NCI-H2029 treated with DMSO at 0.1 percent for 48 hours (cell line): ENCODE results near the gene NAMPT.
"Not testable (repeated sequence)": the region's sequence is repeated elsewhere in the genome, so short reads cannot be mapped to it uniquely, and the experiment has no call there.

ENCODE experiments used
- DNase-seq: peaks from one replicate; lab custom pipeline; 2025; lab: John Stamatoyannopoulos, UW

The NAMPT gene

GRCh38 chr7:106304568-106304967 is 19.8 kb upstream of the NAMPT start:
- DNase-seq: no peak

- not testable (repeated sequence) for DNase-seq
Measured at GRCh38 chr7:106298631-106299030, 13.8 kb upstream of the NAMPT start.

DNA sequence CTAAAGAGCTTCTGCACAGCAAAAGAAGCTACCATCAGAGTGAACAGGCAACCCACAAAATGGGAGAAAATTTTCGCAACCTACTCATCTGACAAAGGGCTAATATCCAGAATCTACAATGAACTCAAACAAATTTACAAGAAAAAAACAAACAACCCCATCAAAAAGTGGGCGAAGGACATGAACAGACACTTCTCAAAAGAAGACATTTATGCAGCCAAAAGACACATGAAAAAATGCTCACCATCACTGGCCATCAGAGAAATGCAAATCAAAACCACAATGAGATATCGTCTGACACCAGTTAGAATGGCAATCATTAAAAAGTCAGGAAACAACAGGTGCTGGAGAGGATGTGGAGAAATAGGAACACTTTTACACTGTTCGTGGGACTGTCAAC is 13.4 kb upstream of the NAMPT start:
- not testable (repeated sequence) for DNase-seq

DNA sequence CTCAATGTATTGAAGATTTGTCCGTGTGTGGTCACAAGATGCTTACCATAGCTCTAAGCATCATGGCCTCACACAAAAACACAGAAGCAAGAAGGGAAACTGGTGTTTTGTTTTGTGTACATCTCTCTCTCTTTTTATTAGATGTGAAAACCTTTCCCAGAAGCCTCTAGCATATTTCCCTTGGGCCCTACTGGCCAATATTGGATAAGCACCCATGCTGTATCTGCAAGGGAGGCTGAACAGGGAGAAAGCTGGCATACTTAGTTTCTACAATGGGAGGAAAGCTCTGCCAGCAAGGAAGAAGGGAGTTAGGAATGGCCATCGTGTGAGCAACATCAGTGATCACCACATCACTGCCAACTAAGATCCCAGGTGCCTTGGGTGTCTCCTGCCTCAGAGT is 9.6 kb upstream of the NAMPT start:
- DNase-seq: no peak

GRCh38 chr7:106291247-106291646 is 6.5 kb upstream of the NAMPT start:
- DNase-seq: no peak

DNA sequence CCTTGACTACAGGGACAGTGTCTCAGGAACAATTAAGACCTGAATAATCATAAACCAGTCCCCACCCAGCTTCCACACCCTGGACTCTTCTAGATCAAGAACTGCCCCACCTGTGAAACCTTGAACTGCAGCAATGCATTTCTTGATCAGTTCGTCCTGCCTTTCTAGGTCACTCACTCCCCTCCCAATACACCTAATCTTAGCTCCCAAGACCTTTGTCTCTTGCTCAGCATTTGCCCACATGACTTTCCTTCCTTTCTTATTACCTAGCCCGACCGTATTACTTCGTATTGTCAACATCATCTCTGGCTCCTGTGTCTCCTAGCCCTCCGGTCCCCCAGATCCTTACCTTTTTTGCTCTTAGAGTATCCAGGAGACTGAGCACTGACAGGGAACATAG is 5.5 kb upstream of the NAMPT start:
- no peak for DNase-seq

DNA sequence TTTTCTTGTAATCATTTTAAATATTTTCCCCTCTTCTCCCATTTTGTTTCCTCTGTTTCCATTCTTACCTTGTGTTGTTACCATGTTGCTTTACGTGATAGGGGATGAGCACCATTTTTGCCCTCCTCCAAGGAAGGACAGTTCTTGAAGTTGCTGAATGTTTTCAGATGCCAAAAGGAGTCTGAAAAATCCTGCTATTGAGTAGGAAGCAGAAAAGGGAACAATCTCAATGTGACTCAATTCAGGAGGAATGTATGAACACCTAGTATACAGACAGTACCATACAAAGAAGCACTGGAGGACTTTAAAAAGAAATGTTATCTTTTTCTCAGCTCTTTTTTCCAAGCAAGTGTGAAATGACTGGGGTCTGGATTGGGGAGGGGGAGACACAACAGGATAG is 5.1 kb upstream of the NAMPT start:
- no peak for DNase-seq

- no peak for DNase-seq
Measured at GRCh38 chr7:106288263-106288662, 3.5 kb upstream of the NAMPT start.

GRCh38 chr7:106287786-106288185 is 3.0 kb upstream of the NAMPT start:
- DNase-seq: no peak

DNA sequence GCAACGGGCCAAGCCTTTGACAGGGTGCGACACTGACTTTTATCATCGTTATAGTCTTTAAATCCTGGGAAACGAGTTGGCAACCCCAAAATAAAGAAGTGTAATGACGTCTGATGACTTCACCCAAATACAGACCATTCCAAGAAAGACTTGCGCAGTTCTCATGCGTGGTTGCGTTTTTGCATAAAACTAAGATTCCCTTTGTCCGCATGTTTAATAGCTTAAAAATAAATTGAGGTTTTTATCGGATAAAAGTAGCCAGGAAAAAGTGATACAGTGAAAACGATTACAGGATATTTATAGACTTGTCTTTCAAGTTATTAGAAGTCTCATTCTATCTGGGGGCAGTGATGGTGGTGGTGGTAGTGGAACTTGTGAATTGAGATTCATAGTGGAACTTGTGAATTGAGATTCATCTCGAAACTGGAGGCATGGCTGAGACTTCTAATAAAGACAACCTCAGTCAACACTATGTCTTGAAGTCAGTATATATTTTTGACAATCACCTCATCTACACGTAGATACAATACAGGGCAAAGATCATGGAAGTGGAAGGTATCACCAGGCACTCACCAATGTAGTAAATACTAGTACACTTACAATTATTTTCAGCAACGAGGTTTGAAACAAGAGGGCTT is 1.2 kb upstream of the NAMPT start:
- DNase-seq: no peak

DNA sequence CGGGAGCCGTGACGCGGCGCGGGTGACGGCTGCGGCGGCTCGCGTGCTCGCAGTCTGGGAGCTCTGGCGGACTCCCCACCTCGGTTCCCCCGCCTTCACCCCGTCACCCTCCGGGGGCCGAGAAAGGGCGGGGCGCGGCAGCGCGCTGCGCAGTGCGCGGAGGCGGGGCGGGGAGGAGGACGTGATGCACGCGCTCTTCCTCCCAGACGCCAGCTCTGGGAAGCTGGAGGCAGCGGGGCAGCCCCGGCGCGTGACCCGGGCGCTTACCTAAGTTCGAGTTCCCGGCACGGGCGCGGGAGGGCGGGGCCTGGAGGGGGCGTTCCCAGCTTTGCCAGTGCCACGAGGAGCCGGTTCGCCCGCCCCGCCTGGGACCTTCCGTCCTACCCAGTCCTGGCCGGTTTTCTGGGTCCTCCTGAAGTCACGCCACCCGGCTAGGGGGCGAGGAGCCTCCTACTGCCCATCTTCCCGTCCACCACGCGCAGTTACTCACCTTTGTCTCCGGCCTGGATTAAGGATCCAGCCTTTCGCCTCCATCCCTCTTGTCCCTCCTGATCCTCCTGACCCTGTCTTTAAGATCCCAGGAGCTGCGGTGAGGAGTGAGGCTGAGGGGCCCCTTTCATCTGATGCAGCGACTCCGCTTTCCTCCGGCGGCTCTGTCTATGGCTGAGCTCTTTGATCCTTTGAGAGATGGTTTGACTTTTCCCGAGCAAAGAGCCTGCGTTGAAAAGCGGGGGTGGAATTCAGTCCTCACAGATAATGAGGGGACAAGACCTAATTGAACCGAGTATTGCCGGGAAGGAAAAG is 470 bp upstream of the NAMPT start:
- peak; percentile 83 for DNase-seq

- peak; percentile 61 for DNase-seq
Measured at GRCh38 chr7:106283831-106284713, 711 bp downstream of the NAMPT start.

DNA sequence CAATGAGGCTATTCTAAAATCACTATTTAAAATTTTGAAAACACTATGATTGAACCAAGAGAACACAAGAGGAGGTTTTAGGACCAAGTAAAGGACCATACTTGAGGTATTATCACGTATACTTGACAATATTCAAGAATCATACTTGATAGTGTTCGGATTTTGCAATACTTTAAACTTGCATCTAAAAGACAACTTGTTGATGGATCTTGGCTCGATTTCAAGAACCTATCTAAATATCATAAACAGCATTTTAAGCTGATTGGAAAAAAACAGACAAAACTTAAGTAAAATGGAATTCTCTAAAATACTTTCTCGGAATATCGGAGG is 1.3 kb downstream of the NAMPT start:
- no peak for DNase-seq

GRCh38 chr7:106282852-106283251 is 1.9 kb downstream of the NAMPT start:
- no peak for DNase-seq

- no peak for DNase-seq
Measured at GRCh38 chr7:106282390-106282789, 2.4 kb downstream of the NAMPT start.

- DNase-seq: no peak
Measured at GRCh38 chr7:106281585-106282318, 3.0 kb downstream of the NAMPT start.

DNA sequence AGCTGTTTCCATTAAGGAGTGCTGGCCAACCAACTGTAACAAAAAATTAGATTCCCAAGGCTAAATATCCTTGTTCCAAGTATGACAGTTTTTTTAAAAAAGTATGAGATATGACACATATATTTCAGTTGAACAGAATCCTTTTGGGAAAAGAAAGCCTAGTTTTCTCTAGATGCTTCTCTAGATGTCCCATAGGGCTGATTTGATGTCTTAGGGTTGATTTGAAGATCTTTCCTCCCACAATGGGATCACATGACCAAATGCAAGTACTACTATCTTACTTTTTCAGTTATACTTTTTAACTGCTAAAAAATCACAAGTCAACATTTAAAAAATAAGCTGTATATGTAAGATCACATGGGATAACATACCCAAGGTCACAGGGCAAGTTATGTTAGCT is 3.7 kb downstream of the NAMPT start:
- DNase-seq: no peak

GRCh38 chr7:106279425-106280197 is 5.2 kb downstream of the NAMPT start:
- no peak for DNase-seq

DNA sequence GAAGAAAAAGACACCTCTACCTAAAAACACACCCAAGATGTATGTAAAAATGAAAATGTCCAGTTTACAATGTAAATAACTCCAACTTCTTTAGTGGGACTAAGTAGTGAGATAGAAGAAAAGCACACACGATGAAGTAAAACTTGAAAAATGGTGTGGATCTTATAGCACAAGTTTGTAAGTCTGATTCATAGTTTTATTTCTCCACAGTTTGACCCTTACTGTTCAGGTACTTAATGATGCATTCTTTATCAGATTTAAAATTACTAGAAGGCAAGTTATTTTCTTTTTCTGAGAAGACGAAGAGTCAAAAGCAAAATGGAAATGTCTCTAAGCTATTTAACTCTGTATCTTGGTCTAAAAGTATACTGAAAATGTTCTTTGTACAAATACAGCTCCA is 6.1 kb downstream of the NAMPT start:
- DNase-seq: no peak

- DNase-seq: no peak
Measured at GRCh38 chr7:106277976-106278375, 6.8 kb downstream of the NAMPT start.

GRCh38 chr7:106276513-106276912 is 8.3 kb downstream of the NAMPT start:
- no peak for DNase-seq
